ENCODE results near the gene CCND2.

DNA sequence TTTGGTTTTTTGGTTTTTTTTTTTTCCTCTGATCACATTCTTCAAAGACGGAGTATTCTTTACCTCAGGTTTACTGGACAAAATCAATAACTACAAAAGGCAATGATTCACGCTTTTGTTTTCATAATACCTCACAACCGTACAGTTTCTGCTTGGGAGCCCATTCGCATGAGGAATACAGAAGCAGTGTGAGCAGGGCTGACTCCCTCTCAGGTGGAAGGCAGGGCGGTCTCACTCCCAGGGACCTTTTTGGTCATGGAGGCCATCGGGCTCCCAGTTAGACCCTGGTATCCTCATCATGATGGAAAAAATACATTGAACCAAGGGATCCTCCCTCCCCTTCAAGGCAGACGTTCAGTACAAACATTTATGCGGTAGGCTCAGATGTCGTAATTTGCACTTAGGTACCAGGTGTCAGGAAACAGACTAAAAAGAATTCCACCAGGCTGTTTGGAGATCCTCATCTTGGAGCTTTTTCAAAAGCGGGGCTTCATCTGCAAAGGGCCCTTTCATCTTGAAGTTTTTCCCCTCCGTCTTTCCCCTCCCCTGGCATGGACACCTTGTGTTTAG, 28.5 kb downstream of the CCND2 start:
- TF ChIP-seq, protein P1, sequence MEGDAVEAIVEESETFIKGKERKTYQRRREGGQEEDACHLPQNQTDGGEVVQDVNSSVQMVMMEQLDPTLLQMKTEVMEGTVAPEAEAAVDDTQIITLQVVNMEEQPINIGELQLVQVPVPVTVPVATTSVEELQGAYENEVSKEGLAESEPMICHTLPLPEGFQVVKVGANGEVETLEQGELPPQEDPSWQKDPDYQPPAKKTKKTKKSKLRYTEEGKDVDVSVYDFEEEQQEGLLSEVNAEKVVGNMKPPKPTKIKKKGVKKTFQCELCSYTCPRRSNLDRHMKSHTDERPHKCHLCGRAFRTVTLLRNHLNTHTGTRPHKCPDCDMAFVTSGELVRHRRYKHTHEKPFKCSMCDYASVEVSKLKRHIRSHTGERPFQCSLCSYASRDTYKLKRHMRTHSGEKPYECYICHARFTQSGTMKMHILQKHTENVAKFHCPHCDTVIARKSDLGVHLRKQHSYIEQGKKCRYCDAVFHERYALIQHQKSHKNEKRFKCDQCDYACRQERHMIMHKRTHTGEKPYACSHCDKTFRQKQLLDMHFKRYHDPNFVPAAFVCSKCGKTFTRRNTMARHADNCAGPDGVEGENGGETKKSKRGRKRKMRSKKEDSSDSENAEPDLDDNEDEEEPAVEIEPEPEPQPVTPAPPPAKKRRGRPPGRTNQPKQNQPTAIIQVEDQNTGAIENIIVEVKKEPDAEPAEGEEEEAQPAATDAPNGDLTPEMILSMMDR (IDR thresholded peaks at IDR 0.05), result no peak
- TF ChIP-seq POLR2A (IDR thresholded peaks at IDR 0.05) (no peak), EP300 (IDR thresholded peaks at IDR 0.05) (no peak)
